PC-9 (cell line): ENCODE data around the gene FBXO24. TPM values are rescaled to one million over a fixed set of nuclear protein-coding genes. Genes with fewer than 3 reads are reported as not detected.

ENCODE experiments used
- BruUV-seq: library from RNA; stranded (reverse); fragments of 400-500 nt; replicated peaks from 2 replicates; lab custom pipeline; 2021; lab: Mats Ljungman, UMichigan
- CTCF ChIA-PET: fragments of 300-600 bp; sonication (Branson Sonifier 250); formaldehyde crosslinking; loops from one replicate; lab custom pipeline; 2022; ENCODE audit warnings: antibody characterized with exemption; lab: Charles Lee
- POLR2A ChIA-PET: fragments of 300-600 bp; sonication (Branson Sonifier 250); formaldehyde crosslinking; loops from one replicate; lab custom pipeline; 2022; ENCODE audit warnings: antibody characterized with exemption; ENCODE audit not compliant: unreplicated experiment; lab: Charles Lee
- DNase-seq, 2 experiments: peaks; one replicate each; pipeline versions ENCODE4 v3.0.0 to v3.0.0-alpha.2; 2015 to 2022; ENCODE audit warnings: mixed read lengths in 1 of 2
- H2AFZ ChIP-seq: fragments of 200-600 bp; sonication (generic); 2 replicates; pipeline ENCODE4 v1.8.1; 2017; ENCODE audit warnings: antibody characterized with exemption
- H3F3A ChIP-seq: fragments of 200-600 bp; sonication (generic); 2 replicates; pipeline ENCODE4 v1.8.1; 2017; ENCODE audit warnings: antibody characterized with exemption, mild to moderate bottlenecking, low read depth; ENCODE audit not compliant: insufficient read depth
- H3K27ac ChIP-seq: fragments of 200-600 bp; sonication (generic); 2 replicates; pipeline ENCODE4 v1.6.1; 2016; ENCODE audit warnings: mixed run types
- H3K27me3 ChIP-seq: fragments of 200-600 bp; sonication (generic); 2 replicates; pipeline ENCODE4 v1.6.1; 2016; ENCODE audit warnings: low read depth, mixed run types; ENCODE audit not compliant: insufficient read depth
- H3K36me3 ChIP-seq: fragments of 200-600 bp; sonication (generic); 2 replicates; pipeline ENCODE4 v1.6.1; 2016; ENCODE audit warnings: low read depth, mixed run types
- H3K4me1 ChIP-seq: fragments of 200-600 bp; sonication (generic); replicated peaks from 2 replicates; pipeline ENCODE4 v1.6.1; 2016; ENCODE audit warnings: mixed run types; ENCODE audit not compliant: insufficient read depth
- H3K4me2 ChIP-seq: fragments of 200-600 bp; sonication (generic); 2 replicates; pipeline ENCODE4 v1.6.1; 2017; ENCODE audit warnings: mixed run types
- H3K4me3 ChIP-seq: fragments of 200-600 bp; sonication (generic); 2 replicates; pipeline ENCODE4 v1.6.1; 2016; ENCODE audit warnings: mixed run types
- H3K79me2 ChIP-seq: fragments of 200-600 bp; sonication (generic); 2 replicates; pipeline ENCODE4 v1.6.1; 2017; ENCODE audit warnings: low read depth, mixed run types
- H3K9me2 ChIP-seq: fragments of 200-600 bp; sonication (generic); 2 replicates; pipeline ENCODE4 v1.8.1; 2017; ENCODE audit warnings: mild to moderate bottlenecking; ENCODE audit not compliant: insufficient read depth
- H3K9me3 ChIP-seq: fragments of 200-600 bp; sonication (generic); 2 replicates; pipeline ENCODE4 v1.8.1; 2016; ENCODE audit warnings: low read depth; ENCODE audit not compliant: insufficient read depth
- H4K20me1 ChIP-seq: fragments of 200-600 bp; sonication (generic); 2 replicates; pipeline ENCODE4 v1.8.1; 2017; ENCODE audit not compliant: insufficient read depth
- CTCF ChIP-seq: fragments of 200-600 bp; sonication (generic); conservative IDR thresholded peaks from 2 replicates; pipeline ENCODE4 v1.6.1; 2017; ENCODE audit warnings: mixed run types, antibody characterized with exemption, mild to moderate bottlenecking, moderate library complexity
- EZH2 ChIP-seq: fragments of 200-600 bp; sonication (generic); IDR thresholded peaks from 2 replicates; pipeline ENCODE4 v1.8.0; 2017; ENCODE audit warnings: antibody characterized with exemption, low read depth
- intact Hi-C: fragments of 100-400 bp; cut with micrococcal nuclease; formaldehyde crosslinking; loops from one replicate; pipeline ENCODE4 v1.10.0; 2022; ENCODE audit not compliant: unreplicated experiment
- total RNA-seq: library from RNA; stranded (reverse); gene quantifications from 2 replicates; pipeline ENCODE4 v1.2.3, GENCODE V29; 2021

Gene FBXO24
- total RNA-seq, 1 experiment from 2014 or later, result 2.7 TPM

- H4K20me1 ChIP-seq, result no peaks in the 10 kb centered on the region
- no peaks in the 10 kb centered on the region for H3K9me3 ChIP-seq
- H3K36me3 ChIP-seq, result no peaks in the 10 kb centered on the region
- H3K4me2 ChIP-seq, result no peak overlapping the region
- H2AFZ ChIP-seq, result no peak overlapping the region
- intact Hi-C loops, result loop anchor here (2.0 kb wide), 1 partner anchor 24 kb away; no protein-coding TSS in a partner anchor
- CTCF ChIA-PET, result interaction anchor here (0.6 to 1.3 kb wide), 3 partner anchors 24 to 83 kb away, joined by 3 to 4 read pairs (median 3); no protein-coding TSS in a partner anchor
- no peaks in the 10 kb centered on the region for H3K79me2 ChIP-seq
- no peak overlapping the region for H3K27ac ChIP-seq
- no TSS peak for BruUV-seq
- no peaks in the 10 kb centered on the region for H3K4me1 ChIP-seq
- no peaks in the 10 kb centered on the region for H3K27me3 ChIP-seq
- POLR2A ChIA-PET, result no interaction called here
- peaks cover 17% of the 10 kb centered on the region for H3F3A ChIP-seq
- no peaks in the 10 kb centered on the region for H3K9me2 ChIP-seq
- no peak overlapping the region for H3K4me3 ChIP-seq
- no peak for DNase-seq
- TF ChIP-seq CTCF (no peak), EZH2 (no peak)
These were observed 21.0 kb upstream of the FBXO24 start for GRCh38 chr7:100565133-100565571.

GRCh38 chr7:100566018-100566531 lies 20.1 kb upstream of the FBXO24 start:
- ChIA-PET CTCF (interaction anchor here (0.6 kb wide), 1 partner anchor 27 kb away, joined by 6 read pairs; no protein-coding TSS in a partner anchor), POLR2A (interaction anchor here (0.9 kb wide), 1 partner anchor 20 kb away, joined by 5 read pairs; the partner anchor contains the start of gene FBXO24)
- H3F3A ChIP-seq, result peaks cover 17% of the 10 kb centered on the region
- H2AFZ ChIP-seq, result no peak overlapping the region
- H3K4me2 ChIP-seq, result no peak overlapping the region
- no peaks in the 10 kb centered on the region for H3K9me3 ChIP-seq
- H3K79me2 ChIP-seq, result no peaks in the 10 kb centered on the region
- no peak overlapping the region for H3K27ac ChIP-seq
- no peaks in the 10 kb centered on the region for H3K27me3 ChIP-seq
- TF ChIP-seq EZH2, result no peak
- TF ChIP-seq CTCF, result no peak
- H3K4me1 ChIP-seq, result no peaks in the 10 kb centered on the region
- intact Hi-C loops, result no loop called here
- no peak overlapping the region for H3K4me3 ChIP-seq
- H3K36me3 ChIP-seq, result no peaks in the 10 kb centered on the region
- H4K20me1 ChIP-seq, result no peaks in the 10 kb centered on the region
- TSS peak; percentile 15 for BruUV-seq
- DNase-seq, result peak in 1 of 2 experiments; percentile 21
- no peaks in the 10 kb centered on the region for H3K9me2 ChIP-seq

DNA sequence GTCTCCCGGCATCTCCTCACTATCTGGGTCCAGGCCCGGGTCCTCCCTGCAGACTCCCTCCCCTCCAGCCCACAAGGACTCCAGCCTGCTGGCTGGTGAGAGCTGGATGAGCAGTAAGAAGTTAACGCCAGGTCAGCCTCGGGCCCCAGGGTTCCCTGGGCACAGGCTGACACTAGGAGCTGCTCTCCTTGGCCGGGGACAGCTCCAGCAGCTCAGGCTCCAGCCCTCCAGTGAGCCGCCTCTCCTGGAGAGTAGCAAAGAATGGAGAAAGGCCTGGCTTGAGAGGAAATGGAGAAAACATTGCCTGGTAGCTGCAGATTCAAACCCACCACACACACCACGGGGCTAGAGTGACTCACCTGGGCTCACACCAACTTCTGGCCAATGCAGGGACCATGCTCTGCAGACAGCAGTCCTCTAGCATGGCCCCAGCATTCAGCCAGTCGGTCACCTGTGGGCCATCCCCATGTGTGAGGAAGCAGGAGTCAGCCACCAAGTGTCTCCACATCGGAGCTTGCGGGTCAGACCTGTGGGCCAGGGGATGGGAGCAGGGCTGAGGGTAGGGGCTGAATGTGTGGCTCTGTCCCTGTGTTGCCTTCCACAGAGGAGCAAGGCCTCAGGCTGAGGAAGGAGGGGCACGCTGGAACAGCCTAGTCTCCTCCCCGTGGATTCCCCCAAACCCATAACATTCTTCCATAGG lies 18.9 kb upstream of the FBXO24 start:
- Histone ChIP-seq H3K27me3 (no peaks in the 10 kb centered on the region), H3K9me3 (no peaks in the 10 kb centered on the region), H3K4me2 (no peak overlapping the region), H2AFZ (no peak overlapping the region), H4K20me1 (no peaks in the 10 kb centered on the region), H3K9me2 (no peaks in the 10 kb centered on the region), H3K4me3 (no peak overlapping the region), H3K4me1 (no peaks in the 10 kb centered on the region), H3F3A (peaks cover 17% of the 10 kb centered on the region), H3K36me3 (no peaks in the 10 kb centered on the region), H3K27ac (no peak overlapping the region), H3K79me2 (no peaks in the 10 kb centered on the region)
- TF ChIP-seq EZH2 (no peak), CTCF (no peak)
- DNase-seq, result peak in 1 of 2 experiments; percentile 8
- BruUV-seq, result no TSS peak
- POLR2A ChIA-PET, result interaction anchor here (0.5 to 0.9 kb wide), 4 partner anchors 18 to 45 kb away, joined by 3 to 6 read pairs (median 4); partner anchors contain the start of genes FBXO24 and MOSPD3
- intact Hi-C loops, result no loop called here
- CTCF ChIA-PET, result no interaction called here
